ENCODE data around the gene FN1. TPM values are rescaled to one million over a fixed set of nuclear protein-coding genes. Genes with fewer than 3 reads are reported as not detected.
A peak's percentile ranks its signal among the peaks of the same experiment; 100 is the strongest.

FN1 gene
- polyA plus RNA-seq, 1 donor (not counting 4 experiments of a cell fraction or from before 2014, with no cell fraction given) = 1,649 TPM

- Histone ChIP-seq H3K9me3 (ENCODE audit: control insufficient read depth, low read depth, low read length) (no peaks in the 10 kb centered on the region), H3K27me3 (ENCODE audit: control insufficient read depth, extremely low read depth, insufficient read depth, low read length) (no peaks in the 10 kb centered on the region), H3K9ac (ENCODE audit: control insufficient read depth, extremely low read depth, insufficient read depth, low read length) (peak overlapping the region; percentile 15), H3K4me2 (ENCODE audit: control insufficient read depth, extremely low read depth, insufficient read depth, low read depth, low read length) (peak overlapping the region; percentile 49), H3K9me1 (ENCODE audit: control insufficient read depth, extremely low read depth, insufficient read depth, low read length) (no peaks in the 10 kb centered on the region), H4K20me1 (ENCODE audit: control insufficient read depth, extremely low read depth, insufficient read depth, low read length) (no peaks in the 10 kb centered on the region), H3K27ac (ENCODE audit: control insufficient read depth, insufficient read depth, low read length) (peak overlapping the region; percentile 67), H3K4me1 (ENCODE audit: control insufficient read depth, extremely low read depth, insufficient read depth, low read length) (peaks cover 37% of the 10 kb centered on the region), H2AFZ (ENCODE audit: control insufficient read depth, low read length) (no peak overlapping the region), H3K4me3 (ENCODE audit: control insufficient read depth in 2 of 3, extremely low read depth in 1 of 3, insufficient read depth in 2 of 3, low read depth in 1 of 3, low read length in 3 of 3) (no peak overlapping the region), H3K79me2 (ENCODE audit: control insufficient read depth, insufficient read depth, low read length) (no peaks in the 10 kb centered on the region), H3K36me3 (ENCODE audit: control insufficient read depth in 2 of 2, extremely low read depth in 1 of 2, insufficient read depth in 2 of 2, low read length in 2 of 2) (no peaks in the 10 kb centered on the region)
- dilution Hi-C loops (cut with MboI; ENCODE audit: extremely low pct_ligation_motif_present, low sequenced_read_pairs) = no loop called here
- TF ChIP-seq, protein P1, sequence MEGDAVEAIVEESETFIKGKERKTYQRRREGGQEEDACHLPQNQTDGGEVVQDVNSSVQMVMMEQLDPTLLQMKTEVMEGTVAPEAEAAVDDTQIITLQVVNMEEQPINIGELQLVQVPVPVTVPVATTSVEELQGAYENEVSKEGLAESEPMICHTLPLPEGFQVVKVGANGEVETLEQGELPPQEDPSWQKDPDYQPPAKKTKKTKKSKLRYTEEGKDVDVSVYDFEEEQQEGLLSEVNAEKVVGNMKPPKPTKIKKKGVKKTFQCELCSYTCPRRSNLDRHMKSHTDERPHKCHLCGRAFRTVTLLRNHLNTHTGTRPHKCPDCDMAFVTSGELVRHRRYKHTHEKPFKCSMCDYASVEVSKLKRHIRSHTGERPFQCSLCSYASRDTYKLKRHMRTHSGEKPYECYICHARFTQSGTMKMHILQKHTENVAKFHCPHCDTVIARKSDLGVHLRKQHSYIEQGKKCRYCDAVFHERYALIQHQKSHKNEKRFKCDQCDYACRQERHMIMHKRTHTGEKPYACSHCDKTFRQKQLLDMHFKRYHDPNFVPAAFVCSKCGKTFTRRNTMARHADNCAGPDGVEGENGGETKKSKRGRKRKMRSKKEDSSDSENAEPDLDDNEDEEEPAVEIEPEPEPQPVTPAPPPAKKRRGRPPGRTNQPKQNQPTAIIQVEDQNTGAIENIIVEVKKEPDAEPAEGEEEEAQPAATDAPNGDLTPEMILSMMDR (optimal IDR thresholded peaks at IDR 0.05 in 1 of 3, IDR thresholded peaks at IDR 0.05 in 1 of 3, conservative IDR thresholded peaks at IDR 0.05 in 1 of 3; ENCODE audit: extremely low read depth in 1 of 3, insufficient read depth in 2 of 3, low read length in 3 of 3) = no peak
- no peak for TF ChIP-seq EZH2 (IDR thresholded peaks at IDR 0.05; ENCODE audit: low read length)
- no peak for DNase-seq (ENCODE audit: low read depth, low spot score)
- FAIRE-seq = peak; percentile 65
These were observed 25.0 kb upstream of the FN1 start for GRCh38 chr2:215460682-215461382.

DNA sequence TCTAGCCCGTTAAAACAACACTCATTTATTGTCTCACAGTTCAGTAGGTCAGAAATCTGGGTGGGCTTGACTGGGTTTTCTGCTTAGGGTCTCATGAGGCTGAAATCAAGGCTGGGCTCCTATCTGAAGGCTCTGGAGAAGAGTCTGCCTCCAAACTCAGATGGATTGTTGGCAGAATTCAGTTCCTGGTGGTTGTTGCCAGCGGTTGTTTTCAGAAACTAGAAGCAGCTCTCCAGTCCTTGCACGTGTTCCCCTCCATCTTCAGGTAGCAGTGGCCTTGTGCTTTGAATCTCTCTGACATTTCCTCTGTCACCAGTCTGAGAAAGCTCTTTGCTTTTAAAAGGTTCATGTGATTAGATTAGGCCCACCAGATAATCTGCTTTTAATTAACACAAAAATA, 20.1 kb upstream of the FN1 start:
- Histone ChIP-seq H3K4me1 (ENCODE audit: control insufficient read depth, extremely low read depth, insufficient read depth, low read length) (peaks cover 10% of the 10 kb centered on the region), H3K4me3 (ENCODE audit: control insufficient read depth in 2 of 3, extremely low read depth in 1 of 3, insufficient read depth in 2 of 3, low read depth in 1 of 3, low read length in 3 of 3) (no peak overlapping the region), H3K79me2 (ENCODE audit: control insufficient read depth, insufficient read depth, low read length) (no peaks in the 10 kb centered on the region), H4K20me1 (ENCODE audit: control insufficient read depth, extremely low read depth, insufficient read depth, low read length) (no peaks in the 10 kb centered on the region), H3K27ac (ENCODE audit: control insufficient read depth, insufficient read depth, low read length) (no peak overlapping the region), H3K36me3 (ENCODE audit: control insufficient read depth in 2 of 2, extremely low read depth in 1 of 2, insufficient read depth in 2 of 2, low read length in 2 of 2) (no peaks in the 10 kb centered on the region), H3K4me2 (ENCODE audit: control insufficient read depth, extremely low read depth, insufficient read depth, low read depth, low read length) (no peak overlapping the region), H3K9ac (ENCODE audit: control insufficient read depth, extremely low read depth, insufficient read depth, low read length) (no peak overlapping the region), H3K9me1 (ENCODE audit: control insufficient read depth, extremely low read depth, insufficient read depth, low read length) (no peaks in the 10 kb centered on the region), H3K27me3 (ENCODE audit: control insufficient read depth, extremely low read depth, insufficient read depth, low read length) (no peaks in the 10 kb centered on the region), H3K9me3 (ENCODE audit: control insufficient read depth, low read depth, low read length) (peaks cover under 1% of the 10 kb centered on the region), H2AFZ (ENCODE audit: control insufficient read depth, low read length) (no peak overlapping the region)
- no peak for FAIRE-seq
- dilution Hi-C loops (cut with MboI; ENCODE audit: extremely low pct_ligation_motif_present, low sequenced_read_pairs) = no loop called here
- TF ChIP-seq, protein P1 (optimal IDR thresholded peaks at IDR 0.05 in 1 of 3, IDR thresholded peaks at IDR 0.05 in 1 of 3, conservative IDR thresholded peaks at IDR 0.05 in 1 of 3; ENCODE audit: extremely low read depth in 1 of 3, insufficient read depth in 2 of 3, low read length in 3 of 3) = no peak
- no peak for TF ChIP-seq EZH2 (IDR thresholded peaks at IDR 0.05; ENCODE audit: low read length)
- no peak for DNase-seq (ENCODE audit: low read depth, low spot score)
